Ovary (tissue), 3 donors: ENCODE data around the gene GNRH2.

Experiments
- EP300 ChIP-seq: sonication (generic); formaldehyde crosslinking; IDR thresholded peaks from one replicate; pipeline ENCODE4 v1.6.1; 2017; ENCODE audit warnings: antibody characterized with exemption
- POLR2A ChIP-seq: fragments of 450-650 bp; IDR thresholded peaks from one replicate; pipeline ENCODE4 v1.6.1; 2017; ENCODE audit warnings: antibody characterized with exemption, mild to moderate bottlenecking, moderate library complexity
- TF ChIP-seq, protein P1 (sequence below), 3 donors: fragments of 450-650 bp in 2 of 3; fragments of 200-600 bp in 1 of 3; IDR thresholded peaks; one replicate each; pipeline versions ENCODE4 v1.5.1 to v1.8.0; 2016 to 2022; ENCODE audit warnings: antibody characterized with exemption in 3 of 3, mild to moderate bottlenecking in 1 of 3
- donor health status: DM: no; HTN: no; CAD: no.

DNA sequence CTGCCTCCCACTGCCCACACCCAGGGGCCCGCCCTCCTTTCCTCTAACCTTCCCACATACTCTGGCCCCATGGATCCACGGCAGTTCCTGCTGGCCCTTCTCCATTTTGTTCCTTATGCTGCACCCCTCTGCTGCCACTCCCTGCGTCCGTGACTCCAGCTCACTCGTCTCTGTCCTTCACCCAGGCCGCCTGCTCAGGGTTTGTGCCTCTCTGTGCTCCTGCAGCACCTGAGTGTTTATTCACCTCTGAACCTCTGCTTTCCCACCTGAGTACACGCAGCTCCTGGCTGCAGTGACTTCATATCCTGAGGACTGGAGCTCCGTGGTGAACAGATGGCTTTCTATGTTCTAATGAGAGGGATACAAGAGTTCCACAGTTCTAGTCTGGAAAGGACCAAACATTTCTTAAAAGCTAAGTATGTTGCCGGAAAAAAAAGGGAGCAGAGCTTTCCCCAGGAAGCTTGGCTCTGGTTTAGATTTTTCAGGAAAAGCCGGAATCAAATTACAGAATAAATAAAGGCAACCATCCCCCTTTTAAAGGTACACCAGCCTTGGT is 1.5 kb upstream of the GNRH2 start:
- no peak for TF ChIP-seq POLR2A
- TF ChIP-seq, protein P1, sequence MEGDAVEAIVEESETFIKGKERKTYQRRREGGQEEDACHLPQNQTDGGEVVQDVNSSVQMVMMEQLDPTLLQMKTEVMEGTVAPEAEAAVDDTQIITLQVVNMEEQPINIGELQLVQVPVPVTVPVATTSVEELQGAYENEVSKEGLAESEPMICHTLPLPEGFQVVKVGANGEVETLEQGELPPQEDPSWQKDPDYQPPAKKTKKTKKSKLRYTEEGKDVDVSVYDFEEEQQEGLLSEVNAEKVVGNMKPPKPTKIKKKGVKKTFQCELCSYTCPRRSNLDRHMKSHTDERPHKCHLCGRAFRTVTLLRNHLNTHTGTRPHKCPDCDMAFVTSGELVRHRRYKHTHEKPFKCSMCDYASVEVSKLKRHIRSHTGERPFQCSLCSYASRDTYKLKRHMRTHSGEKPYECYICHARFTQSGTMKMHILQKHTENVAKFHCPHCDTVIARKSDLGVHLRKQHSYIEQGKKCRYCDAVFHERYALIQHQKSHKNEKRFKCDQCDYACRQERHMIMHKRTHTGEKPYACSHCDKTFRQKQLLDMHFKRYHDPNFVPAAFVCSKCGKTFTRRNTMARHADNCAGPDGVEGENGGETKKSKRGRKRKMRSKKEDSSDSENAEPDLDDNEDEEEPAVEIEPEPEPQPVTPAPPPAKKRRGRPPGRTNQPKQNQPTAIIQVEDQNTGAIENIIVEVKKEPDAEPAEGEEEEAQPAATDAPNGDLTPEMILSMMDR (IDR thresholded peaks at IDR 0.05), result no peak
- no peak for TF ChIP-seq EP300
